SK-N-SH treated with all-trans-retinoic acid at 6 μM for 48 hours (cell line): ENCODE measurements around the gene BEST1.

ENCODE experiments used
- ATAC-seq: fragments of 200-7000 bp; cut with Tn5 transposase; 3 replicates; pipeline ENCODE4 v1.9.1; 2020; ENCODE audit warnings: mild to moderate bottlenecking, moderate library complexity
- BACH2 ChIP-seq: fragments of 250-450 bp; sonication (Bioruptor Pico); IDR thresholded peaks from 2 replicates; pipeline ENCODE4 v1.9.0; 2021; ENCODE audit warnings: mild to moderate bottlenecking, borderline replicate concordance
- CREB5 ChIP-seq: fragments of 250-450 bp; sonication (Bioruptor Pico); IDR thresholded peaks from 2 replicates; pipeline ENCODE4 v1.5.1; 2020; ENCODE audit warnings: low read depth, mild to moderate bottlenecking, moderate library complexity
- CSDC2 ChIP-seq: fragments of 250-450 bp; sonication (Bioruptor Pico); IDR thresholded peaks from 2 replicates; pipeline ENCODE4 v1.5.0; 2020; ENCODE audit warnings: mild to moderate bottlenecking, moderate library complexity
- CSRNP3 ChIP-seq: fragments of 250-450 bp; sonication (Bioruptor Pico); IDR thresholded peaks from 2 replicates; pipeline ENCODE4 v1.5.1; 2021; ENCODE audit warnings: mild to moderate bottlenecking, moderate library complexity
- ESRRG ChIP-seq: fragments of 250-450 bp; sonication (Bioruptor Pico); IDR thresholded peaks from 2 replicates; pipeline ENCODE4 v1.6.1; 2021; ENCODE audit warnings: mild to moderate bottlenecking
- GLIS3 ChIP-seq: fragments of 250-450 bp; sonication (Bioruptor Pico); IDR thresholded peaks from 2 replicates; pipeline ENCODE4 v1.5.0; 2020; ENCODE audit warnings: mild to moderate bottlenecking, moderate library complexity
- OSR1 ChIP-seq: fragments of 250-450 bp; sonication (Bioruptor Pico); IDR thresholded peaks from 2 replicates; pipeline ENCODE4 v1.8.0; 2022; ENCODE audit warnings: moderate library complexity, mild to moderate bottlenecking, inconsistent platforms
- PATZ1 ChIP-seq: fragments of 250-450 bp; sonication (Bioruptor Pico); IDR thresholded peaks from 2 replicates; pipeline ENCODE4 v1.8.0; 2020; ENCODE audit warnings: mild to moderate bottlenecking, moderate library complexity, borderline replicate concordance
- POU6F1 ChIP-seq: fragments of 250-450 bp; sonication (Bioruptor Pico); IDR thresholded peaks from 2 replicates; pipeline ENCODE4 v1.8.0; 2021; ENCODE audit warnings: low read depth, mild to moderate bottlenecking, moderate library complexity, borderline replicate concordance
- PPARA ChIP-seq: fragments of 250-450 bp; sonication (Bioruptor Pico); IDR thresholded peaks from 2 replicates; pipeline ENCODE4 v1.5.0; 2020; ENCODE audit warnings: mild to moderate bottlenecking, borderline replicate concordance
- RARB ChIP-seq: fragments of 250-450 bp; sonication (Bioruptor Pico); IDR thresholded peaks from 2 replicates; pipeline ENCODE4 v1.8.0; 2021; ENCODE audit warnings: mild to moderate bottlenecking, moderate library complexity
- SNAI2 ChIP-seq: fragments of 250-450 bp; sonication (Bioruptor Pico); IDR thresholded peaks from 2 replicates; pipeline ENCODE4 v1.5.0; 2020; ENCODE audit warnings: mild to moderate bottlenecking, moderate library complexity
- TCF4 ChIP-seq: fragments of 250-450 bp; sonication (Bioruptor Pico); IDR thresholded peaks from 2 replicates; pipeline ENCODE4 v1.8.0; 2021; ENCODE audit warnings: mild to moderate bottlenecking, moderate library complexity, borderline replicate concordance
- TOX ChIP-seq: fragments of 250-450 bp; sonication (Bioruptor Pico); IDR thresholded peaks from 2 replicates; pipeline ENCODE4 v1.8.0; 2021; ENCODE audit warnings: mild to moderate bottlenecking, moderate library complexity, borderline replicate concordance
- TSHZ2 ChIP-seq: fragments of 250-450 bp; sonication (Bioruptor Pico); IDR thresholded peaks from 2 replicates; pipeline ENCODE4 v1.5.0; 2020; ENCODE audit warnings: mild to moderate bottlenecking, moderate library complexity
- ZC3H10 ChIP-seq: fragments of 250-450 bp; sonication (Bioruptor Pico); IDR thresholded peaks from 2 replicates; pipeline ENCODE4 v1.5.1; 2021; ENCODE audit warnings: mild to moderate bottlenecking, moderate library complexity
- ZFP3 ChIP-seq: fragments of 250-450 bp; sonication (Bioruptor Pico); IDR thresholded peaks from 2 replicates; pipeline ENCODE4 v1.5.0; 2020; ENCODE audit warnings: mild to moderate bottlenecking, moderate library complexity
- ZNF565 ChIP-seq: fragments of 450-650 bp; formaldehyde crosslinking; conservative IDR thresholded peaks from 2 replicates; pipeline ENCODE4 v1.5.0; 2020; ENCODE audit warnings: low read depth, mild to moderate bottlenecking, moderate library complexity
- ZNF70 ChIP-seq: fragments of 450-650 bp; formaldehyde crosslinking; IDR thresholded peaks from 2 replicates; pipeline ENCODE4 v1.5.0; 2020; ENCODE audit warnings: mild to moderate bottlenecking, moderate library complexity
- ZNF8 ChIP-seq: fragments of 450-650 bp; formaldehyde crosslinking; IDR thresholded peaks from 2 replicates; pipeline ENCODE4 v1.5.0; 2020; ENCODE audit warnings: mild to moderate bottlenecking, moderate library complexity

The BEST1 gene

GRCh38 chr11:61954106-61954850 is 4.1 kb downstream of the BEST1 start:
- ATAC-seq, result peak; percentile 31; the same call in 2 of the 3 replicates
- TF ChIP-seq ZFP3 (CRISPR knock-in tag), result no peak
- TF ChIP-seq ESRRG, result no peak
- no peak for TF ChIP-seq TOX (CRISPR knock-in tag)
- no peak for TF ChIP-seq RARB (CRISPR knock-in tag)
- no peak for TF ChIP-seq PPARA
- no peak for TF ChIP-seq SNAI2

- ATAC-seq, result no peak
- TF ChIP-seq PATZ1 (CRISPR knock-in tag) (no peak), TSHZ2 (no peak), ESRRG (no peak), TOX (CRISPR knock-in tag) (no peak), OSR1 (CRISPR knock-in tag) (no peak), POU6F1 (CRISPR knock-in tag) (no peak), CSDC2 (CRISPR knock-in tag) (no peak), CSRNP3 (CRISPR knock-in tag) (no peak), ZNF565 (CRISPR knock-in tag) (no peak), PPARA (no peak), BACH2 (CRISPR knock-in tag) (no peak), ZNF70 (CRISPR knock-in tag) (no peak), TCF4 (CRISPR knock-in tag) (no peak), CREB5 (CRISPR knock-in tag) (no peak), ZNF8 (no peak), GLIS3 (CRISPR knock-in tag) (no peak), ZC3H10 (CRISPR knock-in tag) (no peak), ZFP3 (CRISPR knock-in tag) (no peak)
- TF ChIP-seq, all 23 proteins: peak for 0
Measured at GRCh38 chr11:61954851-61955421, 4.8 kb downstream of the BEST1 start.

- ATAC-seq, result no peak
- no peak for TF ChIP-seq CSDC2 (CRISPR knock-in tag)
- no peak for TF ChIP-seq TOX (CRISPR knock-in tag)
- TF ChIP-seq SNAI2, result no peak
- no peak for TF ChIP-seq ZNF8
- no peak for TF ChIP-seq TSHZ2
- TF ChIP-seq CSRNP3 (CRISPR knock-in tag), result no peak
Measured at GRCh38 chr11:61955422-61956135, 5.4 kb downstream of the BEST1 start.
